Naive thymus-derived CD8-positive, alpha-beta T cell (primary cell): ENCODE results near the gene PLEKHG3. TPM values are rescaled to one million over a fixed set of nuclear protein-coding genes. Genes with fewer than 3 reads are reported as not detected.

Experiments used
- ATAC-seq, 2 donors: fragments of 150-1000 bp; cut with Tn5 transposase in 1 of 2; sonication (Bioruptor Pico), chemical (Tn5 transposase) in 1 of 2; 1 replicate in 1 of 2; 2 replicates in 1 of 2; pipeline ENCODE4 v1.10.0; 2021; ENCODE audit warnings: mild to moderate bottlenecking in 2 of 2, moderate library complexity in 2 of 2
- POLR2A ChIA-PET: fragments of 350-600 bp; sonication (Branson Sonifier 250); formaldehyde crosslinking; loops from one replicate; lab custom pipeline; 2021; ENCODE audit warnings: antibody characterized with exemption; lab: Charles Lee
- DNase-seq, 10 donors: peaks; one replicate each; pipeline versions ENCODE4 v3.0.0 to v3.0.0-alpha.2; 2020 to 2022
- H3K27ac Mint-ChIP-seq, 10 donors: one replicate each; pipeline ENCODE4 v1.8.0; 2020 to 2022; ENCODE audit warnings: mild to moderate bottlenecking in 10 of 10, mixed read lengths in 10 of 10, moderate library complexity in 4 of 10, inconsistent platforms in 1 of 10
- H3K27me3 Mint-ChIP-seq, 5 donors: one replicate each; pipeline ENCODE4 v1.8.0; 2021 to 2022; ENCODE audit warnings: mixed read lengths in 5 of 5
- H3K36me3 Mint-ChIP-seq, 3 donors: one replicate each; pipeline ENCODE4 v1.8.0; 2020 to 2022; ENCODE audit warnings: mixed read lengths in 3 of 3, mild to moderate bottlenecking in 2 of 3, inconsistent platforms in 1 of 3
- H3K4me1 Mint-ChIP-seq, 4 donors: one replicate each; pipeline ENCODE4 v1.8.0; 2021 to 2022; ENCODE audit warnings: mixed read lengths in 4 of 4
- H3K4me3 Mint-ChIP-seq, 10 donors: one replicate each; pipeline ENCODE4 v1.8.0; 2020 to 2022; ENCODE audit warnings: mild to moderate bottlenecking in 10 of 10, mixed read lengths in 10 of 10, moderate library complexity in 6 of 10, inconsistent platforms in 1 of 10
- H3K9me3 Mint-ChIP-seq, 9 donors: one replicate each; pipeline ENCODE4 v1.8.0; 2020 to 2022; ENCODE audit warnings: mixed read lengths in 9 of 9, mild to moderate bottlenecking in 3 of 9, inconsistent platforms in 1 of 9, moderate library complexity in 1 of 9
- polyA plus RNA-seq, 3 donors: library from polyadenylated mRNA; unstranded; fragments of 300-500 nt; fragmentation: Illumina TruSeq; gene quantifications; one replicate each; pipeline ENCODE4 v1.2.3, GENCODE V29; 2021
- total RNA-seq, 8 experiments: library from RNA in 2 of 8; stranded (reverse) in 2 of 8; gene quantifications; one replicate each; pipeline ENCODE4 v1.2.3 and lab custom pipeline; 2021 to 2026

PLEKHG3 gene
- total and polyA plus RNA-seq, 5 experiments from 2014 or later: 0.55 to 12.2 (median 1.4) TPM

GRCh38 chr14:64713677-64714076 lies 9.5 kb downstream of the PLEKHG3 start:
- Mint-ChIP-seq H3K9me3 (peaks cover 8 to 29% (median 23%) of the 10 kb centered on the region in 9 donors), H3K36me3 (peaks cover 0 to 22% (median 8%) of the 10 kb centered on the region in 3 donors), H3K27ac (peak overlapping the region in 1 of 10 donors; percentile 56), H3K27me3 (peaks cover 0 to 22% (median 21%) of the 10 kb centered on the region in 5 donors), H3K4me1 (peaks cover 6 to 81% (median 16%) of the 10 kb centered on the region in 4 donors), H3K4me3 (no peak overlapping the region)
- DNase-seq (no peak), ATAC-seq (no peak)
- POLR2A ChIA-PET: no interaction called here

- H3K36me3 Mint-ChIP-seq: peaks cover 0 to 22% (median 8%) of the 10 kb centered on the region in 3 donors
- POLR2A ChIA-PET: no interaction called here
- peaks cover 0 to 76% (median 8%) of the 10 kb centered on the region in 4 donors for H3K4me1 Mint-ChIP-seq
- peaks cover 0 to 13% (median 13%) of the 10 kb centered on the region in 5 donors for H3K27me3 Mint-ChIP-seq
- DNase-seq (no peak), ATAC-seq (no peak)
- H3K9me3 Mint-ChIP-seq: peaks cover 8 to 29% (median 23%) of the 10 kb centered on the region in 9 donors
- peak overlapping the region in 2 of 10 donors; percentile 56 to 79 for H3K27ac Mint-ChIP-seq
- H3K4me3 Mint-ChIP-seq: peak overlapping the region in 1 of 10 donors; percentile 15
These were observed 10.3 kb downstream of the PLEKHG3 start for GRCh38 chr14:64714432-64715025.

GRCh38 chr14:64715146-64715627 lies 11.0 kb downstream of the PLEKHG3 start:
- peaks cover 8 to 29% (median 23%) of the 10 kb centered on the region in 9 donors for H3K9me3 Mint-ChIP-seq
- H3K4me1 Mint-ChIP-seq: peaks cover 0 to 76% (median 6%) of the 10 kb centered on the region in 4 donors
- H3K4me3 Mint-ChIP-seq: no peak overlapping the region
- peaks cover 0 to 13% (median 10%) of the 10 kb centered on the region in 5 donors for H3K27me3 Mint-ChIP-seq
- H3K27ac Mint-ChIP-seq: peak overlapping the region in 1 of 10 donors; percentile 56
- peaks cover 0 to 22% (median 8%) of the 10 kb centered on the region in 3 donors for H3K36me3 Mint-ChIP-seq
- POLR2A ChIA-PET: no interaction called here
- ATAC-seq (no peak), DNase-seq (no peak)

GRCh38 chr14:64715628-64716412 lies 11.6 kb downstream of the PLEKHG3 start:
- H3K4me3 Mint-ChIP-seq: no peak overlapping the region
- peak overlapping the region in 1 of 10 donors; percentile 56 for H3K27ac Mint-ChIP-seq
- DNase-seq (no peak), ATAC-seq (no peak)
- peaks cover 0 to 22% (median 8%) of the 10 kb centered on the region in 3 donors for H3K36me3 Mint-ChIP-seq
- H3K4me1 Mint-ChIP-seq: peaks cover 0 to 75% (median 9%) of the 10 kb centered on the region in 4 donors
- POLR2A ChIA-PET: no interaction called here
- H3K9me3 Mint-ChIP-seq: peaks cover 9 to 29% (median 23%) of the 10 kb centered on the region in 9 donors
- peaks cover 0 to 13% (median 10%) of the 10 kb centered on the region in 5 donors for H3K27me3 Mint-ChIP-seq

- ATAC-seq: no peak
These were observed 13.6 kb downstream of the PLEKHG3 start for GRCh38 chr14:64717870-64718269.

GRCh38 chr14:64718762-64719161 lies 14.5 kb downstream of the PLEKHG3 start:
- POLR2A ChIA-PET: no interaction called here
- ATAC-seq (no peak), DNase-seq (no peak)
- Mint-ChIP-seq H3K27me3 (peaks cover 0 to 10% (median 5%) of the 10 kb centered on the region in 5 donors), H3K4me3 (no peak overlapping the region), H3K4me1 (peaks cover 0 to 82% (median 31%) of the 10 kb centered on the region in 4 donors), H3K27ac (peak overlapping the region in 2 of 10 donors; percentile 23 to 73), H3K36me3 (peaks cover 0 to 8% (median 6%) of the 10 kb centered on the region in 3 donors), H3K9me3 (peaks cover 2 to 14% (median 11%) of the 10 kb centered on the region in 9 donors)

More at GRCh38 chr14:64717870-64718269, 13.6 kb downstream of the PLEKHG3 start:
- peak overlapping the region in 1 of 10 donors; percentile 12 for H3K4me3 Mint-ChIP-seq
- H3K4me1 Mint-ChIP-seq: peaks cover 0 to 82% (median 24%) of the 10 kb centered on the region in 4 donors
- H3K27ac Mint-ChIP-seq: peak overlapping the region in 2 of 10 donors; percentile 23 to 81
- no peak for DNase-seq
- peaks cover 6 to 23% (median 19%) of the 10 kb centered on the region in 9 donors for H3K9me3 Mint-ChIP-seq
- H3K36me3 Mint-ChIP-seq: peaks cover 0 to 17% (median 6%) of the 10 kb centered on the region in 3 donors
- peaks cover 0 to 13% (median 7%) of the 10 kb centered on the region in 5 donors for H3K27me3 Mint-ChIP-seq
- POLR2A ChIA-PET: no interaction called here

GRCh38 chr14:64719601-64720000 lies 15.4 kb downstream of the PLEKHG3 start:
- H3K4me3 Mint-ChIP-seq: no peak overlapping the region
- peak overlapping the region in 1 of 10 donors; percentile 61 for H3K27ac Mint-ChIP-seq
- peaks cover 0 to 6% (median 2%) of the 10 kb centered on the region in 9 donors for H3K9me3 Mint-ChIP-seq
- peaks cover 0 to 1% (median under 1%) of the 10 kb centered on the region in 3 donors for H3K36me3 Mint-ChIP-seq
- ATAC-seq: no peak
- peaks cover 3 to 84% (median 39%) of the 10 kb centered on the region in 4 donors for H3K4me1 Mint-ChIP-seq
- H3K27me3 Mint-ChIP-seq: peaks cover 0 to 2% (median under 1%) of the 10 kb centered on the region in 5 donors
- POLR2A ChIA-PET: no interaction called here
- DNase-seq: no peak

- Mint-ChIP-seq H3K27me3 (peaks cover 0 to 2% (median 0%) of the 10 kb centered on the region in 5 donors), H3K4me3 (no peak overlapping the region), H3K4me1 (peaks cover 5 to 84% (median 41%) of the 10 kb centered on the region in 4 donors), H3K27ac (peak overlapping the region in 3 of 10 donors; percentile 6 to 76 (median 61)), H3K9me3 (peaks cover 0 to 3% (median 0%) of the 10 kb centered on the region in 9 donors), H3K36me3 (no peaks in the 10 kb centered on the region)
- no peak for DNase-seq
- POLR2A ChIA-PET: no interaction called here
- no peak for ATAC-seq
These were observed 15.9 kb downstream of the PLEKHG3 start for GRCh38 chr14:64720131-64720576.

- Mint-ChIP-seq H3K27me3 (no peaks in the 10 kb centered on the region), H3K4me3 (peak overlapping the region in 2 of 10 donors; percentile 18 to 47), H3K36me3 (no peaks in the 10 kb centered on the region), H3K27ac (peak overlapping the region in 3 of 10 donors; percentile 54 to 76 (median 73)), H3K4me1 (peaks cover 5 to 86% (median 43%) of the 10 kb centered on the region in 4 donors), H3K9me3 (peaks cover 0 to 2% (median 0%) of the 10 kb centered on the region in 9 donors)
- peak in 1 of 10 donors; percentile 26 for DNase-seq
- POLR2A ChIA-PET: no interaction called here
- no peak for ATAC-seq
These were observed 17.2 kb downstream of the PLEKHG3 start for GRCh38 chr14:64721391-64721791.

- H3K27ac Mint-ChIP-seq: peak overlapping the region in 4 of 10 donors; percentile 25 to 76 (median 60)
These were observed 17.7 kb downstream of the PLEKHG3 start for GRCh38 chr14:64721899-64722298.

GRCh38 chr14:64722842-64723447 lies 18.7 kb downstream of the PLEKHG3 start:
- peaks cover 0 to 2% (median 0%) of the 10 kb centered on the region in 9 donors for H3K9me3 Mint-ChIP-seq
- peak overlapping the region in 4 of 10 donors; percentile 10 to 66 (median 18) for H3K4me3 Mint-ChIP-seq
- ATAC-seq (peak in 1 of 2 donors; percentile 45), DNase-seq (peak in 1 of 10 donors; percentile 38)
- peak overlapping the region in 5 of 10 donors; percentile 14 to 91 (median 76) for H3K27ac Mint-ChIP-seq
- peaks cover 5 to 81% (median 39%) of the 10 kb centered on the region in 4 donors for H3K4me1 Mint-ChIP-seq
- POLR2A ChIA-PET: no interaction called here
- no peaks in the 10 kb centered on the region for H3K36me3 Mint-ChIP-seq
- H3K27me3 Mint-ChIP-seq: no peaks in the 10 kb centered on the region

More at GRCh38 chr14:64721899-64722298, 17.7 kb downstream of the PLEKHG3 start:
- Mint-ChIP-seq H3K27me3 (no peaks in the 10 kb centered on the region), H3K4me3 (peak overlapping the region in 2 of 10 donors; percentile 47 to 66), H3K4me1 (peaks cover 5 to 86% (median 42%) of the 10 kb centered on the region in 4 donors), H3K9me3 (peaks cover 0 to 2% (median 0%) of the 10 kb centered on the region in 9 donors), H3K36me3 (no peaks in the 10 kb centered on the region)
- ATAC-seq (no peak), DNase-seq (no peak)
- POLR2A ChIA-PET: no interaction called here
